Activated CD4-positive, alpha-beta T cell treated with anti-CD3 and anti-CD28 coated beads, Interleukin-2, Interleukin-4, amounts not matched to agents 100 ng/mL and 50 ng/mL, durations not matched to agents 16 hours and 8 hours (primary cell): ENCODE data around the gene KAT6B.
"Not testable (repeated sequence)": the region's sequence is repeated elsewhere in the genome, so short reads cannot be mapped to it uniquely, and the experiment has no call there.

Source experiments
- DNase-seq: peaks from one replicate; pipeline ENCODE4 v3.0.0-alpha.2; 2020; ENCODE audit warnings: low spot score

Gene KAT6B

DNA sequence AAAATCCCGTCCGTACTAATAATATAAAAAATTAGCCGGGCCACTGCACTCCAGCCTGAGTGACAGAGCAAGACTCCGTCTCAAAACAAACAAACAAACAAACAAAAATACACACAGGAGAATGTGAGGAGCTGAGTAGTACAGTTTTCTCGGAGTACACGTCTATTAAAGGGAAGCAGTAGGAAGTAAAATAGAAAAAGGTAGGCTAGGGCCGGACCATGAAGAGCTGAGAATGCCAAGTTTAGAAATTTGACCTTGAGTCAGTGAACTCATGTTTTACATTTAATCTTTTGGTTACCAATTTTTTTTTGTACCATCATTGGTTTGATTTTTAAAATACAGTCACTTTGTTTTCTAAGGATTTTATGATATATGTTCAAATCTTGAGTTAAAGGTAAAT is 64.1 kb downstream of the KAT6B start:
- no peak for DNase-seq

DNA sequence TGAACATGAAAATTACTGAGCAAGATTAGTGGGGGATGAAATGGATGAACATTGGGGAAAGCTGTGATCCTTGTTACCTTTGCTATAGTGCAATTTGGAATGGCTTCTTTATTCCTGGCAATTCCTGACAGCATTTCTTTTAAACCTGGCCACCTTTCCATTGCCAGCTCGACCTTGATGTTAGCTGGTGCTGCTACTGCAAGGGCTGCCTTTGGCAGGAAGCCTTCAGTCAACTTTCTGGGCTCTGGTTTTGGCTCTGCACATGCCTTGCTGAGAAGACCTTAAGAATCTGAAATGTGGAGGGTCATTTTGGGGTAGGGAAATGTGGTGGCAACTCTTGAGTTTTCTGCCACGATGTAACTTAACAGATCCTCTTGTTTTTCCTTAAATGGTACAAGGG is 64.7 kb downstream of the KAT6B start:
- DNase-seq: no peak

DNA sequence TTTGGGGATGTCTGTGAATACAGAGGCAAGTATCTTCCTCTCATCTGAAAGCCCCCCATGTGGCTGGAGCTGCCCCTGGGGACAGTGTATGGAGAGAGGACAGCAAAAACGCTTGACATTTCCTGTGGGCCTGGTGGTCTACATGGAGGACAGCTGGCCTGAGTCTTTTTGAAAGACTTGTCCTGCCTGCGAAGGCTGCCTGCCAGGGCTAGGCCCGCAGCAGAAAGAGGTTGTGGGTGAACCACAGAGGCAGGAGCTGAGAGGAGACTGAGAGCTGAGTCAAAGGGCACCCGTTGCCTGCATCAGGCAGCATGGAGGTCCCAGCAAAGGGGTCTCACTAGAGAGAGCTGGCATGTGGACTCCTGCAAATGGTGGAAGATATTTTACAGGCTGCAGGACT is 66.4 kb downstream of the KAT6B start:
- no peak for DNase-seq

DNA sequence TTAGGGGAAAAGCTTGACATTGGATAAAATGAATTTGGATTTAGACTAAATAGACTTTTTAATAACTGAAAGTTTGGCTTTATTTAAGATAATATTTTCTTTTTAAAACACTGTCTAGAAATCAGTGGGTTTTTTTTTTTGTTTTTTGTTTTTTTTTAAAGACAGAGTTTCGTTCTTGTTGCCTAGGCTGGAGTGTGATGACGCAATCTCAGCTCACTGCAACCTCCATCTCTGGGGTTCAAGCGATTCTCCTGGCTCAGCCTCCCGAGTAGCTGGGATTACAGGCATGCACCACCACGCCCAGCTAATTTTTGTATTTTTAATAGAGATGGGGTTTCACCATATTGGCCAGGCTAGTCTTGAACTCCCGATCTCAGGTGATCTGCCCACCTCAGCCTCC is 66.9 kb downstream of the KAT6B start:
- not testable (repeated sequence) for DNase-seq

DNA sequence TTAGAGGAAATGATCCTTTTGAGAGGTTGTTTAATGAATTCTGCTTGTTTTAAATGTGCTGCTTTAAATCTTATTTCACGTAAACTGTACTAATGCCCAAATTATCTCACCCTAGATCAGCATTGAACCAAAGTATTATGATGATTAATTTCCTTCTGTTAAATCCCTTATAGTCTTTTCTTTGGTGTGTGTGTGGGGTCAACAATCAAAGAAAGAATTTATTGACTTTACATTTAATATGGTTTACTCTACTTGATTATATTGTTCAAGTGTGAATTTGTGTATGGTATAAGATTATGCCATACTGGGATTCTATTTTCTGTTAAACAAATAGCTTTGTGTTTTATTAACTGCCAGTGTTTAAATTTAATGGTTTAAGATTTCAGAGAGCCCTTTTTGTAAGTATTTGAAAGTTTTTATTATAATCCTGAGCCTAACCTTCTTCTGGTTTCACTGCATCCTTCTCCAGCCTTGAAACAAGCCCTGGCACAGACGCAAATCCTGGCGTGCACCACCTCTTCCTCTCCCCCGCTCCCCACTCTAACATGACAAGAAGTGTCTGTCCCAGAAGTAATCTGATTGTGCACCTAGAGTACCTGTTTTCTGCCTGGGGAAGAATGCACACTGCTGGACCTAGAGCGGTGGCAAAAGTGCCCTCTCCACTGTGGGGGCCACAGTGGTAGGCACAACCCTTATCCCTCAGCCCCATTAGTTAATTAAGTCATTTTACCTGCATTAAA is 70.6 kb downstream of the KAT6B start:
- DNase-seq: no peak

DNA sequence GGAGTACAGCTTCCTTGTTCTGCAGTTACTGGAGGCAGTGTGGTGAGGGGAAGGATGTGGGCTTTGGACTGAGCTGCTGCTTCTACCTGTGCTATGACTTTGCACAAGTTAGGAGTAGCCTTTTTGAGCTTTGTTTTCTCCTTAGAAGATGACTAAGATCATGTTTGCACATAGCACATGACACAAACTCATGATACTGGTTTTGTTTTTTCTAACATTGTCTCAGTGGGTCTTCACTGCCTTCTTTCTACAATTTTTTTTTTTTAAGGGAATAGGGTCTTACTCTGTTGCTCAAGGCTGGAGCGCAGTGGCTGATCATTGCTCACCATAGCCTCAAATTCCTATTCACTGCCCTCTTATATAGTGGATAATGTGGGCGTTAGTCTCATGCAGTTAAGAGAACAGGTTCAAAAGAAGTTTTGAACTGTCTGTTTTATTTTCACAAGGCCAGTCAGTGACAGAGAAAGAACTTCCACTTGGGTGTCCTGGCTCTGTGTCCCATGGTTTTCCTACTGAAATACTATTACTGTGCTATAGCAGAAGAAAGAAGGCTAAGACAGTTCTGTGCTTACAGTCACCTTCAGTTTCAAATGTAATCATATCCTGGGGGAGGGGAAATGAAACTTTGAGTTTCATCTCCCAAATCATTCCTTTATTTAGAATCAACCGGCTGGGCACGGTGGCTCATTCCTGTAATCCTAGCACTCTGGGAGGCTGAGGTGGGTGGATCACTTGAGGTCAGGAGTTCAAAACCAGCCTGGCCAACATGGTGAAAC is 72.0 kb downstream of the KAT6B start:
- DNase-seq: peak; percentile 67

DNA sequence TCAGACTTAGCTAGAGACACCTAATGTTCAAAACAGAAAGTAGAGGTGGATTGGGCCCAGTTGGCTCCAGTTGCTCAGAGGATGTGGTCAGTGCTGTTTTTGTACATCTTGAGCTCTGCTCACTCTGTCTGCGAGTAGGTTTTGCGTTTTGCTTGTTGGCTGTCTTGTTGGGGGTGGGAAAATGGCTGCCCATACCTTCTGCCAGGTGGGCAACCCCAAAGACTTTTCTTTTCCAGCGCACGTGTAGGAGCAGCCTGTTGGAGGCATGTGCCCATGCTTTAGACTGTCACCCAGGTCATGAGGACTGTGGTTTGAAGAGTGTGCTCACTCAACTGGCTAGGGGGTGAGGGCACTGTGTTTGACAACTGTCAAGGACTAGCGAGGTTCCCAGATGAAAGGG is 73.9 kb downstream of the KAT6B start:
- peak; percentile 25 for DNase-seq

DNA sequence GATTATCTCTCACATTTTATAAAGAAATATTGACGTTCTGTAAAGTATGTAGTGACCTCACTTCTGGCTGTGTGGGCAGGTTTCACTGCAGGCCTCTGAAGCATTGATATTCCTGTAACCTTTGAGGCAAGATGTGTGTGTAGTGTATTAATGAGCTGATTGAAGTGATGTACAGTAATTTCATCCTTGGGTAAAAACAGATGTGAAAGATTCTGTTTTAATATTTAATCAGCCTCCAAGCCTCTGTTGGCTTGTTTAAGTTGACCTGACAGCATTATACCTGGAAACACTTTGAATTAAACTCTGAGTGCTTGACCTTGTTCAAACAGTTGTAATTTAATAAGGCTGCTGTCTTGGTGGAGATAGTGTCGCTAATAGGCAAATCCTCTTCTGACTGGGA is 74.9 kb downstream of the KAT6B start:
- no peak for DNase-seq

DNA sequence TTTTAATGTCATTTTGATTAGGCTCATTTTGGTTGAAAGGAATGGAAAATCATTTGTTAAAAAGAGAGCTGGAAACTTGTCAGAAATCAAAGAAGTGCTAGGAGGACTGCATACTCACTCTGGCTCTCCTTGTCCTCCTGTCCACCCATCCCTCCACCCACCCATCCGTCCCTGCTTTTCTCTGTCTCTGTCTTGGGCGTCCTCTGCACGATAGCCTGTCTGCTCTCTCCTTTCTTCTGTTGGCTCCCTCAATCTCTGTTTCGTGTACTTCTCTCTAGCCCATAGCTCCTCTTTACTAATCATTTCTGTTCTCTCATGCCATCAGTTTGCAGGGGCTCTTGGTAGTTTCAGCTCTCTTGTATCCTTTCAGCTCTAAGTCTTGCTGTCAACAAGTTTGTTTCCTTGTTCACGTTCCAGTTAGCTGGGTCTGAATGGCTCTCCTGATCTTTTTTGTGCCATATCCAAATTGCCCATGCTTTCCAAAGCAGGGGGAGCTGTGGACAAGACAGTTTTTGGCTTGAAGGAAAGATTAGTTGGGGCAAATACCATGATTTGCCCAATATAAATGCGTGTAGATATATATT is 75.6 kb downstream of the KAT6B start:
- no peak for DNase-seq

DNA sequence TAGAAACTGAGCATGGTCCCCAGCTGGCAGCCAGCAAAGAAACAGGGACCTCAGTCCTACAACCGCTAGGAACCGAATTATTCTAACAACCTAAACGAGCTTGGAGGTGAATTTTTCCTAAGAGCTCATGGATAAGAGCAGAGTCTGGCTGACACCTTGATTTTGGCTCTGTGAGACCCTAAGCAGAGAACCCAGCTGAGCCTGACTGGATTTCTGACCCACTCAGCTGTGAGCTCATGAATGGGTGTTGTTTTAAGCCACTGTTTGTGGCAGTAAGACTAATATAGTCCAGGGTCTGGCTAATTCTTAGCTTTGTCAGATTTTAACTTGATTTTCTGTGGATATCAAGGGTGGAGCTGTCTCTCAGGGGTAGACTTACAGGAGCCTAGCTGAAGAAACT is 77.1 kb downstream of the KAT6B start:
- no peak for DNase-seq

DNA sequence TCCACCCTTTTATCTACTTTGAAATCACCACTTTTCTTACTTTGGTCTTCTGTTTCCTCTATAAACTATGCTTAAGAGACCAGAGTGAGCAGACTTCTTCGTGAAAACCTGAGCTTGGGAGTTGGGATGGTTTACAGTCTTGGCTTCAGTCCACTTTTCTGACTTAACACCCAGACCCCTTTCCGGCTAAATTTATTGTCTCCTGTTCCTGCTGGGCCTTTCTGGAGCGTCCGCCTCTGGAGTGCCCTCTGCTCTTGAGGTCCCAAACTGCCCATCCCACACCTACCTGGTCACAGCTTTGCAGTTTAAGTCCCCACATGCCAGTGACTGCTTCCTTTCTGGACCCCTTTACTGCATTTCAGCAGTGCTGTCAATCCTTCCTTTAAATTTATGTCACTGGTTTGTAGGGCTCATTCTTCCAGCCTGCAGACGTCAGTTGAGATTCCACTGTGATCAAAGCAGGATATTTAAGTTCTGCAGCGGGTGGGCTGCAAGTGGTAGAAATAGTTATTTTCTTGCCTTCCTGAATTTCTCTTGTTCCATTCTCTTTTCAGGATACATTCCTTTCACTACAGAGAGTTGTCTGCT is 80.3 kb downstream of the KAT6B start:
- no peak for DNase-seq

DNA sequence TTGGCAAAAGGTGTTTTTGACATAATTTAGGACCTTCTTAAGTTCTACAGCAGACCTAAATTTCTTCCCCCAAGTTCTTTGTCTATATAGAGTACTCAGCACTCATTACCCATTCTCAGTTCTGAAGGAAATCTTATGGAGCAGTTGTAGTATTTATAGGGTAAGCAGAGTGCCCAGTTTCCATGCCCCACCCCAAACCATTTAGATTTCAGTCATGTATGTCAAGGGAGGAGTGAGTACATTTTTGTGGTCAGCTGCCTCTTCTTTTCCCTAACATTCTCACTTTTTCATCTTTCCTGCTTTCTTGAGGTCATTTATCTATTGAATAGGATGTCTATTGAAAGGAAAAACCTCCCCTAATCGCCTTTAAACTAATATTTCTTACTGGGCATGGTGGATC is 83.3 kb downstream of the KAT6B start:
- DNase-seq: no peak

DNA sequence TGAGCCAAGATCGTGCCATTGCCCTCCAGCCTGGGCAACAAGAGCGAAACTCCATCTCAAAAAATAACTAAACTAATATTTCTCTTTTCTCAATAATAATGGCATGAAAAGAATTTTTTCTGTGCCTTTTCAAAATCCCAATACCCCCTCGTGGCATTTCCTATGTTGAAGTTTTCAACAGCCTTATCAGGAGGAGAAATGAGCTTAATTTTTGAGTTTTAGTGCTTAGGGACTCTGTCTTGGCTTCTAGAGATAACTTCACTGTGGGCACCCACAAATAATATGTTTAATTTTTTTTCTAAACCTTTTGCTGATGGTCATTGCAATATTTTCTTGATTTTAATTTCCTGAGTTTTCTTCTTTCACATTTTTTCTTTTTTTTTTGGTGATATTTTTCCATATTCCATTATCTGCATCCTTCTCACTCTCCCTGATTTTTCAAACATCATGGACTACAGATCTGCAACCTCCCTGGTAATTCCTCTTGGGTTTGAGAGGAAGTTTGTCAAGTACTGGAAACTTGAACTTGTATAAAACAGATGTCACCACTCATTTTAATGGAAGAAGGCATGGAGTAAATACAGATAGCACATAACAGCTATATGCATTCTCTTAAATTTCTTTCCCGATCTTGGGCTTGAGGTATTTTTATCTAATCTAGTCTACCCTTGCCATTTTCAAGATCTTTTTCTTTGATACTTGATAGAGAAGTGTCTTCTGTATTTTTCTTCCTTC is 84.0 kb downstream of the KAT6B start:
- no peak for DNase-seq

DNA sequence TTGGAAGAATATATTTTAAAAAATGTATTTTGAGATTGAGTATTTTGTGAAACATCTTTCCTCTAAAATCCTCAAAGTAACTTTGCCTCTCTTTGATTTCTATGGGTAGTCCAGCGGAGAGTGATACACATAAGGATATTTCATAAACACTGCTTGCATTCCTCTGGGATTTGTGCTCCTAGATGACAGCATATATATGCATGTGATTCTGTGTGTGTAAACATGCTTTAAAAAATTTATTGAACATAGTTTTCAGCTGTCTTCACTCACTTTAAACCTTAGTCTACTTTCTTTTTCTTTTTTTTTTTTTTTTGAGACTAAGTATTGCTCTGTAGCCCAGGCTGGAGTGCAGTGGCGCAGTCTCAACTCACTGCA is 84.6 kb downstream of the KAT6B start:
- DNase-seq: no peak

DNA sequence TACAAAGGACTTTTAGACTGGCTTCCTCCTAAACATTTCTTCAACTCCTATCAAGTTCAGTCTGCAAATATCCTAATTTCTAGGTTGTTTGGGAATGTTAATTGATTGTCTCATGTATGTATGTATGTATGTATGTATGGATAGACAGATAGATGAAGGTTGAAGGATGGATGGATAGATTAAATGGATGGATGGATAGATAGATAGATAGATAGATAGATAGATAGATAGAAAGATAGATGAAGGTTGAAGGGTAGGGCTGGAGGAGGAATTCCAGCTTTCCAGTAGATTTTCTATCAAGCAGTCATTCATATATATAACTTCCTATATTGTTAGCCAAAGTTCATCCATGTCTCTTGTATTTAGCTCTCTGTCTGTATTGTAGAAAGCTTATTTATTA is 85.8 kb downstream of the KAT6B start:
- DNase-seq: no peak

DNA sequence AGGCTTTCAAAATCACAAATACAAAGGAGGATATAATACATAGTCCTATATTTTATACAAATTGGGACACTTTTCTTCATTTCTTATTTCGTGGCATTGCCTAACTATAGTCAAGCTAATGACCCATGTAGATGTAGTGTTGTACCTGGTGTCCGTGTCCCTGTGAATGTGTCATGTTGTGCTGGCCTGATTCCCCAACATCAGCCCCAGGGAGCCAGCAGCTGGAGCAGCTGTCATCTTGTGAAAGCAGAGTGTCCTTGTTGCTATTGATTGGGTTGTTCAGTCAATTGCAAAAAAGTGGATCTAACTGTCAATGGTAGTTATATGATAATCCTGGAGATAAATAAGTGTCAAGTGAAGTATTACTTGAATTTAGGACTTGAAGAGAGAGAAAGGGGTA is 86.3 kb downstream of the KAT6B start:
- no peak for DNase-seq

DNA sequence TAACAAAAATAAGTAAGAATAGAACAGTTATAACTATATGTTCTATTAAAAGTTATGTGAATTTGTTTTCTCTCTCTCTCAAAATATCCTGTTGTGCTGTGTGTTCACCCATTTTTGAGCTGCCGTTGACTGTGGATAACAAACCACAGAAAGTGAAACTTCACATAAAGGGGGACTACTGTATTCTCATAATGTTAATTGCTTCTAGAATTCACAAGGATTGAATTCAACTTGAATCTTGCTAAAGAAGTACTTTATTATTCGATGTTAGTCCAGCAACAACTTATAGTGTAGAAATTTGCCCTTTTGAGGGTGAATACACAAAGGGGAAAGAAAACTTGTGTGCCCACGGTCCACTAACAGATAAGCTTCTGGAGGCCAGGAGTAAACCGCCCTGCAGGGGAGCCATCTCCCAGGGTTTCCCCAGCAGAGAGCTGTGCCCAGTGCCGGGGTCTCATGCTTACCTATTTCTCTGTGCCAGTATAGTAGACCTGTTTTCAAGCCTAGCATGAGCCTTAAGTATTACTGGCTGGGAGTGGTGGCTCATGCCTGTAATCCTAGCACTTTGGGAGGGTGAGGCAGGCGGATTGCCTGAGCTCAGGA is 87.1 kb downstream of the KAT6B start:
- DNase-seq: no peak

DNA sequence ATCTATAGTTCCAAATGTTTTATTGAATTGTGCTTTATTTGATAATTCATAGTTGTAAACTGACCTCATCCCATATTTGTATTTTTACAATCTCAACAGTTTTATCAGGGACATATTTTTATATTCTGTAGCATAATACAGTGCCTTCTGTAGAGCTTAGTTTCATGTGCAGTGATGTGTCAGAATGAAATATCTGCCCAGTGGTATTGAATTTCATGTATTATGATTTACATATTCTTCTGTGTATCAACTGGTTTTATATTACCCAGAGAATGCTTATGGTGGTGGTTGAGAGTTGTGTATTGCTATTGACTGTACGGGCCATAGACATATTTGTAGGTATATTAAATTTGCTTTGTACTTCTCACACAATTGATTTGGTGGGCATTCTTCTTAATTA is 89.9 kb downstream of the KAT6B start:
- no peak for DNase-seq

DNA sequence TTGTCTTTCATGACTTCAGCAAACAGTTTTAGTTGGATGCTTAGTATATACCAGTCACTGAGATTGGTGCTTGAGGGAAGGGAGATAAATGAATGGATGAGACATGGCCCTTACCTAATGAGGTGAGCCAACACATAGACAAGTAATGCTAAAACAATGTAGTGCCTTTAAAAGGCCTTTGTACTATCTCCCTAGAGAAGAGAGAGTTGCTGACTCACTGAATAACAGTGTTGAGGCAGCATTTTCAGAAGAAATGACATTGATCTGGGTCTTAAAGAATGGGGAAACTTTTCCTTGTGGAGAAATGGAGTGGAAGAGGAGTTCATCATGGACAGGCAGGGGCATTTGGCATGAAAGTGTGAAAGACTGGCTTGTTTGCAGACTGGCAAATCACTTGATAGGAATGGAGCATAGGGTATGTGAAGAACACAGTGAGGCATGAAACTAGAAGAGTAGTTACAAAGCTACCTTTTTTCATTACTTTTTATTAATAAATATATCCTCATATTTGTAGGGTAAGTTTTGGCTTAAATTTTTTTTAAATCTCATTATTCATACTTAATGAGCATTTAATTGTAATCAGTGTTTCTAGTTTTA is 91.2 kb downstream of the KAT6B start:
- DNase-seq: no peak

DNA sequence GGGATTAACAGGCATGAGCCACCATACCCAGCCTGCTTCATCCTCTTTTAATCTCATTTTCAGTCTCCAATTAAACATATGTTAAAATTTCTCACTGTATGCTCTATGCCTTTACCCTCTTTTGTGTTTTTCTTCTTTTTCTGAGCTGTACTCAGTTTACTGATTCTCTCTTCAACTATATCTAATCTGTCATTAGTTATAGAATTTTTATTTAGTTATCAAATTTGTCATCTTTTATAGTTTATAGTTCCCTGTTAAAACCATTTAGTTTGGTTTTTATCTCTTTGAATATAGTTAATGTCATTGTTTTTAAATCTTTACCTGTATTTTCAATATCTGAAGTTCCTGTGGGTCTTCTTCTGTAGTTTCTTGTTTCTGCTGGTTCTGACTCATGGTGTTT is 93.3 kb downstream of the KAT6B start:
- no peak for DNase-seq

DNA sequence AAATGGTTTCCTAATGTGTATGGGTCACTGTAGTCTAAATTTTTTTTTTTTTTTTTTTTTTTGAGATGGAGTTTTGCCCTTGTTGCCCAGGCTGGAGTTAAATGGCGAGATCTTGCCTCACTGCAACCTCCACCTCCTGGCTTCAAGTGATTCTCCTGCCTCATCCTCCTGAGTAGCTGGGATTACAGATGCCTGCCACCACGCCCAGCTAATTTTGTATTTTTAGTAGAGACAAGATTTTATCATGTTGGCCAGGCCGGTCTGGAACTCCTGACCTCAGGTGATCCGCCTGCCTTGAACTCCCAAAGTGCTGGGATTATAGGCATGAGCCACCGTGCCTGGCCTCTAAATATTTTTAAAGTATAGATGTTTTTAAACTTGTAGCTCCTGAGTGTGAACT is 94.7 kb downstream of the KAT6B start:
- not testable (repeated sequence) for DNase-seq

DNA sequence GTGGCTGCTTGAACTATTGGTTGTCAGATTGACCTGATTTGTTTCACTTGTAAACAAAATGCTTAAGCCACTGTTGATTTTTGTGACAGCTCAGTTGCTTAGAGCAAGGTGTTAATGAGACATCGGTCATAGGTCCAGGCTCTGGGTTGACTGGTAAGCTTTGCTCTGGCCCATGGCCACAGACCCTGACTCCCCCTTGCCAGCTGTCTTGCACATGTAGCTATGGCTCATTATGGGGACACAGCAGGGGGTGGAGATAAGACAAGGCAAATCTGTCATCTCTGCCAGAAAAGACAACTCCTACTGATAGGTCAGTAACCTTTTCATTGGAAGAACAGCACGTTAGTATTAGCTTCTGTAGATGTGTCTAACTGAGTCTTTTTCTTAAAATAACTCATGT is 95.3 kb downstream of the KAT6B start:
- no peak for DNase-seq
